ENCODE measurements around the gene XRN1.

The XRN1 gene

DNA sequence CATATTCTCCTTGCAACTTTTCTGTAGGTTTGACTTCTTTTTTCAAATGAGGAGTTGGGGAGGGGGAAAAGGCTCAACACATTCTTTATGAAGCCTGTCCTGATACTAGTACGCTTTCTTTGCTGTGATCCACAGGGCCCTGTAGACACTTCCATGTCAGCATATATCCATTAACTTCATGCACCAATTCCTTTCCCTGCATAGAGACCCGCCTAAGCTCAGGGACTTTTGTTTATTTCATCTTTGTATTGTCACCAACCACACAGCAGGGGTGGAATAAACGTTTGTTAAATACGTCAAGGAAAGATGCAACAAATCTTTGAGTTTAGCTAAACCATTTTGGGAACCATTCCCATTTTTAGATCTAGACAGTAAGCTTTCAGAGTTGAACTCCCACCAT is 179.4 kb downstream of the XRN1 start:
- no peak for DNase-seq

DNA sequence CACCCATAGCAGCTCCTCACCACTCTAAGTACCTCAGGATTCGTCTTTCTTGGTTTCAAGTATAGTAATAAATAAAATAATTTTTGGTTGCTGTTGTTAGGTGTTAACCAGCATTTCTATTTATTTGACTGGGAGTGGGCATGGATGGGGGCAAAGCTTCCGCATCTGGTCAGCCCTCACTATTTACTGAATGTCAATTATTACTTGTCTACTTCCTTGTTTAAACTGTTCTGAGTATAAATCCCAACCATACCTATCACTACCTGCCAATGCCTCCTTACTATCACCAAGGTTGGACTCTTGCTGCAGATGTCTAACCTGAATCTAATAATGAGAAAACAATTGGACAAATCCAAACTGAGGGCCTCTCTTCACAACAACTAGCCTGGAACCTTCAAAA is 180.6 kb downstream of the XRN1 start:
- DNase-seq = no peak

- no peak for DNase-seq
Observed at GRCh38 chr3:142263112-142263511, 184.7 kb downstream of the XRN1 start.

DNA sequence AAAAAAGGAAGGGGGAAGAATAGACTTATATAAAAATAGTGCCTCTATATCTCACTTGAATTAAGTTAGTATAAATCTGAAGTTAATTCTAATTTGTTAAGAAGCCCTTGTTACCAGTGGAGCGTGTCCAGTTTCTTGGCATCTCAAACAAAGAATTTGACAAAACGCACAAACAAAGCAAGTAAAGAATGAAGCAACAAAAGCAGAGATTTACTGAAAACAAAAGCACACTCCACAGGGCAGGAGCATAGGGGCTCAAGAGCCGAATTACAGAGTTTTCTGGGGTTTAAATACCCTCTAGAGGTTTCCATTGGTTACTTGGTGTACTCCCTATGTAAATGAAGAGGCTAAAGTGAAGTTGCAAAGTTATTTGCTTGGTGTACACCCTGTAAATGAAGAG is 188.5 kb downstream of the XRN1 start:
- DNase-seq = no peak

GRCh38 chr3:142256712-142257333 is 191.0 kb downstream of the XRN1 start:
- no peak for DNase-seq

Measured in NCI-H2081 treated with DMSO at 0.1 percent for 48 hours (cell line).